A549 (cell line): ENCODE data around the gene ARID3A. TPM values are rescaled to one million over a fixed set of nuclear protein-coding genes. Genes with fewer than 3 reads are reported as not detected.

Experiments
- ATAC-seq, 2 experiments: fragments of 200-7000 bp in 1 of 2; fragments of >200 bp in 1 of 2; cut with Nextera tagmentation in 1 of 2; cut with Tn5 transposase in 1 of 2; 3 replicates each; pipeline versions ENCODE4 v1.8.0 to v1.9.1; 2018 to 2020; ENCODE audit warnings: mild to moderate bottlenecking in 1 of 2, moderate library complexity in 1 of 2
- CTCF ChIA-PET: fragments of 300-600 bp; sonication (Branson Sonifier 250); formaldehyde crosslinking; extraction: SDS; loops from one replicate; lab custom pipeline; 2021; ENCODE audit warnings: antibody characterized with exemption, inconsistent platforms; lab: Yijun Ruan, JAX
- POLR2A ChIA-PET: fragments of 350-600 bp; formaldehyde crosslinking; extraction: SDS; loops from one replicate; lab custom pipeline; 2021; ENCODE audit warnings: antibody characterized with exemption, inconsistent platforms; lab: Yijun Ruan, JAX
- DNase-seq, 2 experiments: peaks; one replicate each; pipeline versions ENCODE4 v3.0.0 to v3.0.0-alpha.2; 2011 to 2016; ENCODE audit warnings: low read depth in 1 of 2, low spot score in 1 of 2
- FAIRE-seq: peaks from 2 replicates; lab custom pipeline; 2011; peaks lifted over from hg19 to GRCh38; lab: Jason Lieb, UNC
- H3K27ac ChIP-seq, 2 experiments: fragments of >200 bp; sonication (Bioruptor Twin); formaldehyde crosslinking; 3 replicates each; pipeline ENCODE4 v1.5.1; 2016 to 2017
- H3K4me1 ChIP-seq: fragments of >200 bp; sonication (Bioruptor Twin); formaldehyde crosslinking; 3 replicates; pipeline ENCODE4 v1.6.1; 2016
- H3K4me2 ChIP-seq: fragments of >200 bp; sonication (Bioruptor Twin); formaldehyde crosslinking; 3 replicates; pipeline ENCODE4 v1.6.1; 2016
- H3K4me3 ChIP-seq: fragments of >200 bp; sonication (Bioruptor Twin); formaldehyde crosslinking; 3 replicates; pipeline ENCODE4 v1.5.1; 2016
- H3K9me3 ChIP-seq: fragments of >200 bp; sonication (Bioruptor Twin); formaldehyde crosslinking; 3 replicates; pipeline ENCODE4 v1.6.1; 2016
- CBX2 ChIP-seq: fragments of 200-600 bp; sonication (generic); IDR thresholded peaks from 2 replicates; pipeline ENCODE4 v1.6.1; 2016; ENCODE audit warnings: low read depth, mild to moderate bottlenecking, borderline replicate concordance
- CEBPB ChIP-seq, 2 experiments: fragments of >200 bp in 1 of 2; sonication (Bioruptor Twin) in 1 of 2; formaldehyde crosslinking in 1 of 2; IDR thresholded peaks; 2 replicates each; pipeline ENCODE4 v1.6.1; 2012 to 2016
- CHD2 ChIP-seq: fragments of 150-350 bp; IDR thresholded peaks from 2 replicates; pipeline ENCODE4 v1.6.1; 2014; ENCODE audit warnings: low read length; ENCODE audit not compliant: partially characterized antibody
- CHD4 ChIP-seq: fragments of 200-600 bp; sonication (generic); IDR thresholded peaks from 2 replicates; pipeline ENCODE4 v1.6.1; 2016; ENCODE audit warnings: antibody characterized with exemption, mild to moderate bottlenecking, borderline replicate concordance
- EHMT2 ChIP-seq: fragments of 200-600 bp; sonication (generic); IDR thresholded peaks from 2 replicates; pipeline ENCODE4 v1.6.1; 2016; ENCODE audit warnings: antibody characterized with exemption, low read depth, mild to moderate bottlenecking, moderate library complexity
- EP300 ChIP-seq, 2 experiments: fragments of >200 bp; sonication (Bioruptor Twin); formaldehyde crosslinking; IDR thresholded peaks; 2 replicates in 1 of 2; 3 replicates in 1 of 2; pipeline ENCODE4 v1.6.1; 2016 to 2017
- FOXS1 ChIP-seq: fragments of 250-450 bp; sonication (Bioruptor Pico); IDR thresholded peaks from 2 replicates; pipeline ENCODE4 v1.5.0; 2020; ENCODE audit warnings: mild to moderate bottlenecking, moderate library complexity
- HDAC2 ChIP-seq: fragments of 200-600 bp; sonication (generic); IDR thresholded peaks from 2 replicates; pipeline ENCODE4 v1.6.1; 2016
- MAFK ChIP-seq: fragments of 450-650 bp; IDR thresholded peaks from 2 replicates; pipeline ENCODE4 v1.6.1; 2014; ENCODE audit not compliant: partially characterized antibody
- NFE2L2 ChIP-seq: fragments of 150-350 bp; conservative IDR thresholded peaks from 2 replicates; pipeline ENCODE4 v1.6.1; 2014; ENCODE audit warnings: low read length
- RCOR1 ChIP-seq: fragments of 150-350 bp; IDR thresholded peaks from 2 replicates; pipeline ENCODE4 v1.6.1; 2014; ENCODE audit warnings: antibody characterized with exemption, low read length, low read depth
- WGBS: methylation state at CpG from one replicate; pipeline ENCODE4 v1.1.6; 2017; ENCODE audit errors: missing lambda C conversion rate; 5-methylcytosine and 5-hydroxymethylcytosine counted together
- polyA plus RNA-seq, 4 experiments: library from polyadenylated mRNA; depleted of rRNA in 3 of 4; stranded (reverse); fragments of >200 nt; fragmentation: RNase III in 1 of 4; extraction: RNeasy Plus Mini Kit Qiagen cat#74134 plus additional on column Dnase treatment in 1 of 4; gene quantifications; 2 replicates in 3 of 4; 3 replicates in 1 of 4; pipeline ENCODE4 v1.2.3, GENCODE V29; 2011 to 2017
- TF ChIP-seq, protein P1 (sequence below): IDR thresholded peaks from 2 replicates; pipeline ENCODE4 v1.6.1; 2012; ENCODE audit warnings: low read depth, borderline replicate concordance
- TF ChIP-seq, protein P2 (sequence below): fragments of >200 bp; sonication (Bioruptor Twin); formaldehyde crosslinking; IDR thresholded peaks from 3 replicates; pipeline ENCODE4 v1.5.1; 2016
- TF ChIP-seq, protein P3 (sequence below): IDR thresholded peaks from 2 replicates; pipeline ENCODE4 v1.6.1; 2012

The ARID3A gene
- polyA plus RNA-seq, 2 of the 4 experiments (the other 2 are of a cell fraction), result 3.3 to 6.1 TPM

DNA sequence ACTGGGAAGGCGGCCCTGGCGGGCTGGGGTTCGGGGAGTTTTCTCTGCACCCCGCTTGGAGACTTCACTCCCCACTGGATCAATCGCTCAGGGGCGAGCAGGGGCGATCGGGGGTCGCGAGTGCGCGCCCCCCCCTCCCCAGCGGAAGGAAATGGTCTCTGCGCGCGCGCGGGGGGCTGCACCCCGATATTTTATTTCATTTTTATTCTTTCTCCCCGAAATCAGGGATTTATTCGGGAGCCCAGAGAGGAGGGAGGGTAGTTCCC, 421 bp downstream of the ARID3A start:
- Histone ChIP-seq H3K4me1 (peaks cover 21% of the 10 kb centered on the region; the same call in 2 of the 3 replicates), H3K4me3 (peak overlapping the region; percentile 91), H3K4me2 (peak overlapping the region; percentile 99), H3K9me3 (no peaks in the 10 kb centered on the region), H3K27ac (peak overlapping the region; percentile 99 to 100)
- CTCF ChIA-PET, result no interaction called here
- POLR2A ChIA-PET, result no interaction called here
- WGBS, result 1% methylated on average over 16 of the region's 21 CpGs
- no peak for DNase-seq
- FAIRE-seq, result no peak
- no peak for ATAC-seq
- TF ChIP-seq FOXS1 (no peak), CHD2 (no peak)

DNA sequence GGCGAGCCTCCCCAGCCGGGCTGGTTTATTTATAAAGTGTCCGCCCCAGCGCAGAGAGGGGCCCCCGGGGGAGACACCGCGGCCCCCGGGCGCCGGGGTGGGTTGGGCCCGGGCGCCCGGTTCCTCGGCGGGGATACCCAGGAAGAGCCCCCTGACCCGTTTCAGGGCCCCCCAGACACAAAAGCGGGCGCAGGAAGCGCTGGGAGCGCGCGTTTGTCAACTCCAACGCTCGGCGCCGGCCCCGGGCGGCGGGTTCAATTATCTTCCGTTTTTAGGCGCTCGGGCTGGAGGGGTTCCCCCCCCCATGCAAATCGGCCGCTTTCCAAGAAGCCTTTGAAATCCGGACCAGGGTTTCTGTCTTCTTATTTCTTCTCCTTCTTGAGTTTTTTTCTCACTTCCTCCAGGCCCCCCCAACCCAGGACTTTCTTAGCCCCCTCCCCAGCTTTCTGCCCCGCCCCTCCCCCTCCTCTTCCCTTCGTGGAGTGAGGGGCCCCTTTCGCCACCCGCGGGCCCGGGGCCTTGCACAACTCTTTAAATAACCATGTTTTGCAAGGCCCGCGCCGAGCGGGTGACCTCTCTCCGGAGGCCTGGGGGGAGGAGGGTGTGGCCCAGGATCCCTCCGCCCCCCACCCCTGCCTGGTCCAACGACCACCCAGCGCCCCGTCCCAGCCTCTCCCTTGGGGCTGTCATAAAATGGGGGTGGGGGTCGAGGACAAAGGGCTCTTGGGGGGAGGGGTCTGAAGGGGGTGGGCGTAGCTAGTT, 935 bp downstream of the ARID3A start:
- TF ChIP-seq CEBPB (IDR thresholded peaks at IDR 0.05) (peak; percentile 70 to 72), RCOR1 (no peak), EHMT2 (no peak), CHD4 (no peak)
- POLR2A ChIA-PET, result interaction anchor here (0.7 kb wide), 1 partner anchor 203 kb away, joined by 8 read pairs; no protein-coding TSS in a partner anchor
- DNase-seq (peak in 1 of 2 experiments; percentile 48), FAIRE-seq (no peak), ATAC-seq (no peak)
- H3K9me3 ChIP-seq, result no peaks in the 10 kb centered on the region
- H3K4me1 ChIP-seq, result peaks cover 21% of the 10 kb centered on the region; the same call in 2 of the 3 replicates
- WGBS, result under 1% methylated on average over 27 of the region's 52 CpGs
- peak overlapping the region; percentile 99 to 100 for H3K27ac ChIP-seq
- H3K4me2 ChIP-seq, result peak overlapping the region; percentile 99
- peak overlapping the region; percentile 91 for H3K4me3 ChIP-seq
- CTCF ChIA-PET, result no interaction called here

DNA sequence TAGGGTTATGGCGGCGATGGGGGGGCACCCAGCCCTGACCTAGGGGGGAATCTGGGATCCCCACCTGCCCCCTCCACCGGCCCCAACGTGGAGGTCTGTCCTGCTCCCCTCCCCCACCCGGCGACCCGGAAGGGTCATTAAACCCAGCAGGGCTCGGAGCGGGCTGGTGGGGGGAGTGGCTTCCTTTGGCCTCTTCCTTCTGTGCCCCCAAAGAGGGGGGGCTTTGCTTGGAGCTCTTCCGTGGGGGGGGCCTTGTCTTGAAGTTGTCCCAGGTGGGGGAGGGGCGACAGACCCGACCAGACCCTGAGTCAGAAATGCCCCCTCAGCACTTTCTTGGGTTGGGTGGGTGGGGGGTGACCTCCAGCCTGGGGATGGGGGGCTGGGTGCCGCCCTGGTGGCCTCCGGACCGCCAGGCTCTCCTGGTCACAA, 1.5 kb downstream of the ARID3A start:
- H3K27ac ChIP-seq, result peak overlapping the region; percentile 99 to 100
- ChIA-PET CTCF (no interaction called here), POLR2A (interaction anchor here (0.7 kb wide), 1 partner anchor 204 kb away, joined by 8 read pairs; no protein-coding TSS in a partner anchor)
- DNase-seq (no peak), ATAC-seq (no peak), FAIRE-seq (no peak)
- H3K4me1 ChIP-seq, result peaks cover 18% of the 10 kb centered on the region; the same call in 2 of the 3 replicates
- no peaks in the 10 kb centered on the region for H3K9me3 ChIP-seq
- TF ChIP-seq MAFK (peak; percentile 45), EHMT2 (no peak), CBX2 (no peak), HDAC2 (no peak)
- TF ChIP-seq, protein P1, sequence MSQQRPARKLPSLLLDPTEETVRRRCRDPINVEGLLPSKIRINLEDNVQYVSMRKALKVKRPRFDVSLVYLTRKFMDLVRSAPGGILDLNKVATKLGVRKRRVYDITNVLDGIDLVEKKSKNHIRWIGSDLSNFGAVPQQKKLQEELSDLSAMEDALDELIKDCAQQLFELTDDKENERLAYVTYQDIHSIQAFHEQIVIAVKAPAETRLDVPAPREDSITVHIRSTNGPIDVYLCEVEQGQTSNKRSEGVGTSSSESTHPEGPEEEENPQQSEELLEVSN, result no peak
- peak overlapping the region; percentile 99 for H3K4me2 ChIP-seq
- H3K4me3 ChIP-seq, result peak overlapping the region; percentile 91
- WGBS, result no CpG with 5 or more reads among the region's 15 CpGs

DNA sequence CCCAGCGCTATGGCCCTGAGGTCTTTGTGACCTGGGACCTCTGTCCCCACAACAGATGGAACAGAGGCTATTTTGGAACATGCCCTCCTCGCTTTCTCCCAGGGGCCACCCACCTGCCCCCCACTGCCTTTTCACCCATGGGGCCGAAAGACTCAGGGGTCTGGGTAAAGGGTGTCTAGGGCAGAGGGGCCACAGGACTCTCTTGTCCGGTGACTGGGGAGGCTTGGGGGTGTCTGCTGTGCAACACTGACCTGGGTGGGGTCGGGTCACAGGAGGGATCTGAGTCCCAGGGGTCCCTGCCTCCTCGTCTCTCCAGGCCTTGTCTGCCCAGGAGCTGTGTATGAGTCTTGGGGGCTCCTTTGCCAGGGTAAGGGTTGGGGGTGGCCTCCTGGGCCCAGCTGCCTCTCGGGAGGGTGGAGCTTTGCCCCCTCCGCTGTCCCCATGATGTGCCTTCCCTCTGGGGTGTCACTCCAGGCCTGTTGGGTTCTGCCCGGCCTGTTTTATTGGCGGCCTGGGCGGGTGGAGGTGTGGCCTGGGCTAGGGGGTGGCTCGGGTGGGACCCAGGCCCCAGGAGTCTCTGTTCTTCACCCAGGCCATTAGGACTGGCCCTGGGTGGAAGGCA, 2.1 kb downstream of the ARID3A start:
- no peaks in the 10 kb centered on the region for H3K9me3 ChIP-seq
- H3K27ac ChIP-seq, result peak overlapping the region; percentile 99 to 100
- FAIRE-seq (no peak), ATAC-seq (no peak), DNase-seq (no peak)
- CTCF ChIA-PET, result no interaction called here
- 79% methylated on average over 3 of the region's 12 CpGs for WGBS
- TF ChIP-seq, protein P2, sequence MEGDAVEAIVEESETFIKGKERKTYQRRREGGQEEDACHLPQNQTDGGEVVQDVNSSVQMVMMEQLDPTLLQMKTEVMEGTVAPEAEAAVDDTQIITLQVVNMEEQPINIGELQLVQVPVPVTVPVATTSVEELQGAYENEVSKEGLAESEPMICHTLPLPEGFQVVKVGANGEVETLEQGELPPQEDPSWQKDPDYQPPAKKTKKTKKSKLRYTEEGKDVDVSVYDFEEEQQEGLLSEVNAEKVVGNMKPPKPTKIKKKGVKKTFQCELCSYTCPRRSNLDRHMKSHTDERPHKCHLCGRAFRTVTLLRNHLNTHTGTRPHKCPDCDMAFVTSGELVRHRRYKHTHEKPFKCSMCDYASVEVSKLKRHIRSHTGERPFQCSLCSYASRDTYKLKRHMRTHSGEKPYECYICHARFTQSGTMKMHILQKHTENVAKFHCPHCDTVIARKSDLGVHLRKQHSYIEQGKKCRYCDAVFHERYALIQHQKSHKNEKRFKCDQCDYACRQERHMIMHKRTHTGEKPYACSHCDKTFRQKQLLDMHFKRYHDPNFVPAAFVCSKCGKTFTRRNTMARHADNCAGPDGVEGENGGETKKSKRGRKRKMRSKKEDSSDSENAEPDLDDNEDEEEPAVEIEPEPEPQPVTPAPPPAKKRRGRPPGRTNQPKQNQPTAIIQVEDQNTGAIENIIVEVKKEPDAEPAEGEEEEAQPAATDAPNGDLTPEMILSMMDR, result no peak
- TF ChIP-seq EP300 (IDR thresholded peaks at IDR 0.05), result no peak
- TF ChIP-seq NFE2L2, result no peak
- TF ChIP-seq, protein P3, sequence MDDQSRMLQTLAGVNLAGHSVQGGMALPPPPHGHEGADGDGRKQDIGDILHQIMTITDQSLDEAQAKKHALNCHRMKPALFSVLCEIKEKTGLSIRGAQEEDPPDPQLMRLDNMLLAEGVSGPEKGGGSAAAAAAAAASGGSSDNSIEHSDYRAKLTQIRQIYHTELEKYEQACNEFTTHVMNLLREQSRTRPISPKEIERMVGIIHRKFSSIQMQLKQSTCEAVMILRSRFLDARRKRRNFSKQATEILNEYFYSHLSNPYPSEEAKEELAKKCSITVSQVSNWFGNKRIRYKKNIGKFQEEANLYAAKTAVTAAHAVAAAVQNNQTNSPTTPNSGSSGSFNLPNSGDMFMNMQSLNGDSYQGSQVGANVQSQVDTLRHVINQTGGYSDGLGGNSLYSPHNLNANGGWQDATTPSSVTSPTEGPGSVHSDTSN, result no peak
- peak overlapping the region; percentile 99 for H3K4me2 ChIP-seq
- H3K4me1 ChIP-seq, result peaks cover 23% of the 10 kb centered on the region
- POLR2A ChIA-PET, result no interaction called here
- H3K4me3 ChIP-seq, result peak overlapping the region; percentile 91; the same call in 2 of the 3 replicates
